ENCODE results near the gene ADAM12.
A peak's percentile ranks its signal among the peaks of the same experiment; 100 is the strongest.

ADAM12 gene

DNA sequence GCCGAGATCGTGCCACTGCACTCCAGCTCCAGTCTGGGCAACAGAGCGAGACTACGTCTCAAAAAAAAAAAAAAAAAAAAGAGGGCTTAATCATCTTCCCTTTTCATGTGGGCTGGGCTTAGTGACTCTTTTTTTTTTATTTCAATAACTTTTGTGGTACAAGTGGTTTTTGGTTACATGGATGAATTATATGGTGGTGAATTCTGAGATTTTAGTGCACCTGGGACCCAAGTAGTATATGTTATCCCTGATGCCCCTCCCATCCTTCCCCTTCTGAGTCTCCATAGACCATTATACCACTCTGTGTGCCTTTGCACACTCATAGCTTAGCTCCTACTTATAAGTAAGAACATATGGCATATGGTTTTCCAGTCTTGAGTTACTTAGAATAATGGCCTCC, 4.8 kb upstream of the ADAM12 start:
- TF ChIP-seq, protein P1, sequence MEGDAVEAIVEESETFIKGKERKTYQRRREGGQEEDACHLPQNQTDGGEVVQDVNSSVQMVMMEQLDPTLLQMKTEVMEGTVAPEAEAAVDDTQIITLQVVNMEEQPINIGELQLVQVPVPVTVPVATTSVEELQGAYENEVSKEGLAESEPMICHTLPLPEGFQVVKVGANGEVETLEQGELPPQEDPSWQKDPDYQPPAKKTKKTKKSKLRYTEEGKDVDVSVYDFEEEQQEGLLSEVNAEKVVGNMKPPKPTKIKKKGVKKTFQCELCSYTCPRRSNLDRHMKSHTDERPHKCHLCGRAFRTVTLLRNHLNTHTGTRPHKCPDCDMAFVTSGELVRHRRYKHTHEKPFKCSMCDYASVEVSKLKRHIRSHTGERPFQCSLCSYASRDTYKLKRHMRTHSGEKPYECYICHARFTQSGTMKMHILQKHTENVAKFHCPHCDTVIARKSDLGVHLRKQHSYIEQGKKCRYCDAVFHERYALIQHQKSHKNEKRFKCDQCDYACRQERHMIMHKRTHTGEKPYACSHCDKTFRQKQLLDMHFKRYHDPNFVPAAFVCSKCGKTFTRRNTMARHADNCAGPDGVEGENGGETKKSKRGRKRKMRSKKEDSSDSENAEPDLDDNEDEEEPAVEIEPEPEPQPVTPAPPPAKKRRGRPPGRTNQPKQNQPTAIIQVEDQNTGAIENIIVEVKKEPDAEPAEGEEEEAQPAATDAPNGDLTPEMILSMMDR (IDR thresholded peaks at IDR 0.05; ENCODE audit: low read depth, low read length), result no peak
- no peak overlapping the region for H3K4me3 ChIP-seq (ENCODE audit: low read depth, low read length)

DNA sequence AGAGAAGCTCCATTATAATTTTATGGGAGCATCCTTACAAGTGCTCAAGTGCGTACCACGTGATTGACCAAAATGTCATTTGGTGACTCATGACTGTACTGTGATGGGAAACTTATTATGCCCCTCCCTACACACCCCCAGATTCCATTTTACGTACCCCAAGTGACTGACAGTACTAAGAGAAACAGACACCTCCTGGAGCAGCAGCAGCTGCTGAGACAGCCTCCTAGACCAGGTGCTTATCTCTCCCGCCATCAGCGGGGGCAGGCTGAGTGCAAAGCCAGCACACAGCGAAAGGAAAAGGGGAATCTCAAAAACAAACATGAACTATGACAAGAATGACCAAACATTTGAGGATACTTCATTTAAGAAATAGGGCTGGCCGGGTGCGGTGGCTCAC, 4.2 kb upstream of the ADAM12 start:
- no peak overlapping the region for H3K4me3 ChIP-seq (ENCODE audit: low read depth, low read length)
- TF ChIP-seq, protein P1 (IDR thresholded peaks at IDR 0.05; ENCODE audit: low read depth, low read length), result no peak

DNA sequence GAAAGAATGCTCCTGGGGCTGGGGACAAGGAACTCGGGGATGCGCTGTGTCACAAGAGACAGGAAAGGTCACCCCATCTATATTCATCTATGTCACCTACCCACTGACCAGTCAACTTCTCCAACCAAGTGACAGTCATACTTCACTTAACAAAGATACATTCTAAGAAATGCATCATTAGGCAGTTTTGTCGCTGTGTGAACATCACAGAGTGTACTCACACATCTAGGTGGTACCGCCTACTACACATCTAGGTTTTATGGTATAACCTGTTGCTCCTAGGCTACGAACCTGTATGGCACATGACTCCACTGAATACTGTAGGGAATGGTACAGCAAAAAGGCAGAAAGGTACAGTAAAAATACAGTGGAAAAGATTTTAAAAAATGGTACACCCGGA, 3.8 kb upstream of the ADAM12 start:
- no peak overlapping the region for H3K4me3 ChIP-seq (ENCODE audit: low read depth, low read length)
- TF ChIP-seq, protein P1 (IDR thresholded peaks at IDR 0.05; ENCODE audit: low read depth, low read length), result no peak

DNA sequence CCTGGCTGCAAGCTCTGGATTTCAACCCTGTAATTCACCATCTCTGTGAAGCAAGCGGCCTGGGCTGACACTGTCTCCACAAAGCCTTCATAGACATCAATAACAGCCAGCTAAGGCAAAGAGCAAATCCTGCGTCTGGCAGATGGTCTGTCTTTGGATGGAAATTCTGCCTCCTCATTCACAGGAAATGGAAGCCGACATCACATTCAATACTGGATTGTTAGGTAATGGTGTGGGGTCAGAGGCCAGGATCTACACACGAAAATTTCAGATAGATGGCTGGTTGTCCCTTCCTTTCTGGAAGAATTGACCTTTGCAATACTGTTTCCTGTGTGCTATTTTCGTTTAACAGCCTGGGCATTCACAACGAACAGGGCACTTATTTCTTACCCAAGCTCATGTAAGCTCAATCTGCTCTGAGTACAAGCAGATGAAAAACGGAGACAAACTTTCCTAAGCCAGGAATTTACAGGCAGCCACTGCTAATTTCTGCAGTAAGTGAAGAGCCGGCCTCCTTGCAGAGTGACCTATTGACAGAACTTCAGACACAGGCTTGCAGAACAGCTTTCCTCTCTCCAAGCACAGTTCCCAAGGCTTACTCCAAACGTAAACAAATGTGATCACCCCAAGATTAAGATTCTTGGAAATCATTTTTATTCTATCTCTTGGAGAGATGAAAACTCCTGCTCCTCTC, 3.1 kb upstream of the ADAM12 start:
- H3K4me3 ChIP-seq (ENCODE audit: low read depth, low read length), result no peak overlapping the region
- TF ChIP-seq, protein P1 (IDR thresholded peaks at IDR 0.05; ENCODE audit: low read depth, low read length), result no peak

DNA sequence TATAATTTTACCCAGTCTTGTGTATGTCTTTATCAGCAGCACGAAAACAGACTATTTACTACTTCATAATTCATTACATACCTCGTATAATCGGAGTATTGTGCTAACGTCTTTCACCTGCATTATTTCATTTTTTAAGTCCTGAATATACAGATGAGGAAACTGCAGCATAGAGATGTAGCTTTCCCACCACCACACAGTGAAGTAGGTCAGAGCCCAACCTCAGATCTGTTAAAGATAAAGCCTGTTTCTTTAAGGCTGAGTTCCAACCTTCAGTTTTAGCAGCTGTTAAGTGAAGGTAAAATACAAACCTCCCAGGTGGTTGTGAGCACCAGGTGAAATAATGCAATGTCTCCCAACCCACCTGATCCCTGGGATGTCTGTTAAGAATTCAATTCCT, 2.0 kb upstream of the ADAM12 start:
- no peak overlapping the region for H3K4me3 ChIP-seq (ENCODE audit: low read depth, low read length)
- TF ChIP-seq, protein P1 (IDR thresholded peaks at IDR 0.05; ENCODE audit: low read depth, low read length), result no peak

DNA sequence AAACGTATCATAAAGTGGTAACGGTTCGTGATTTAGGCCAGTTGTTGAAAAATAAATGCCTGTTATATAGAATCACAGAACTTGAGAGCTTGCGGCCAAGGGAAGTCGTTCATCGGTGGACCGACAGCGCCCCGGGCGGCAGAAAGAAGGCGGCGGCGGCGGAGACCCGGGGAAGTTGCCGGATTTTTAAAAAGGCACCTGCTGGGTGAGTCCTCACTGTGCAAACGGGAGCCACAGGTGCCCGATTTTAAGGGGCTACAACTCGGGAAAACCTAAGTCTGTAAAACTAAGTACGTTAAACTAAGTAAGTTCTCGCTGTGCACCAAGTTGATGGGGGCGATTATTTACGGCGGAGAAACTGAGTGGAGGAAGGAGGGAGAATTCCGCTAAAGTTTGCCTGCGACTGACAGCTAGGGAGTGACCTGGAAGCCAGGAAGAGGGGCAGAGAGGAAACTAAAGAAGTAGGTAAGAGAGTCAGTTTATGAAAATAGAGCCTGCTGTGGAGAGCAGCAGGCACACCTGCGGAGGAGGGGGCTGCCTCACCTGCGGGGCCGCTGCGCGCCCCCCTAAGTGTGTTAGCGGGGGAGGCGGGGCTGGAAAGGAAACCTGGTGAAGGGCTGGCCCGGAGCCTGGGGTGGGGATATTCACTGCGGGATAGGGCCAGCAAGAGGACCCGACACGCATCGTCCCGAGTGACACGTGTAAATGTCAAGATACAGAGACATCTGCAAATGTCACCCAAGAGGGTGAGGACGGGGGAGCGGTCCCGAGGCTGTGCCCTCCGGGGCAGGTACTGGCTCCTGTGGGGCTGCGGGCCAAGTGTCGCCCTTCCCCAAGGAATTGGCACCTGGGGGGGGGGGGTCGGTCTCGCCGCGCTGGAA, 996 bp downstream of the ADAM12 start:
- TF ChIP-seq, protein P1 (IDR thresholded peaks at IDR 0.05; ENCODE audit: low read depth, low read length), result peak; percentile 71
- peak overlapping the region; percentile 53 for H3K4me3 ChIP-seq (ENCODE audit: low read depth, low read length)
